H9 (cell line): Measurements from ENCODE around the gene RHOU. TPM values are rescaled to one million over a fixed set of nuclear protein-coding genes. Genes with fewer than 3 reads are reported as not detected.

Experiments
- DNase-seq: peaks from one replicate; pipeline ENCODE4 v3.0.0-alpha.2; 2017
- H2AFZ ChIP-seq: one replicate; pipeline ENCODE4 v1.6.1; 2013; ENCODE audit warnings: mild to moderate bottlenecking, low read length, control low read depth, moderate library complexity
- H2AK5ac ChIP-seq: 2 replicates; pipeline ENCODE4 v1.6.1; 2013; ENCODE audit warnings: low read length, control low read depth, mixed read lengths; ENCODE audit not compliant: insufficient read length
- H2BK120ac ChIP-seq: one replicate; pipeline ENCODE4 v1.6.1; 2013; ENCODE audit warnings: low read depth, mild to moderate bottlenecking, low read length, control low read depth, inconsistent platforms; ENCODE audit not compliant: poor library complexity, severe bottlenecking
- H2BK12ac ChIP-seq: 2 replicates; pipeline ENCODE4 v1.6.1; 2013; ENCODE audit warnings: low read length, control low read depth, mixed read lengths, low read depth; ENCODE audit not compliant: insufficient read length
- H2BK15ac ChIP-seq: 2 replicates; pipeline ENCODE4 v1.6.1; 2013; ENCODE audit warnings: low read depth, low read length, control low read depth
- H2BK20ac ChIP-seq: one replicate; pipeline ENCODE4 v1.6.1; 2013; ENCODE audit warnings: low read depth, mild to moderate bottlenecking, low read length, control low read depth, inconsistent platforms; ENCODE audit not compliant: poor library complexity, severe bottlenecking
- H2BK5ac ChIP-seq: 2 replicates; pipeline ENCODE4 v1.6.1; 2013; ENCODE audit warnings: low read length, control low read depth, mixed read lengths; ENCODE audit not compliant: insufficient read length
- H3K14ac ChIP-seq: 2 replicates; pipeline ENCODE4 v1.6.1; 2013; ENCODE audit warnings: low read length, control low read depth; ENCODE audit not compliant: insufficient read depth
- H3K18ac ChIP-seq: 2 replicates; pipeline ENCODE4 v1.6.1; 2013; ENCODE audit warnings: low read depth, mild to moderate bottlenecking, mixed read lengths, low read length, control low read depth; ENCODE audit not compliant: insufficient read length
- H3K23ac ChIP-seq: 2 replicates; pipeline ENCODE4 v1.6.1; 2013; ENCODE audit warnings: low read length, control low read depth, mixed read lengths, low read depth; ENCODE audit not compliant: insufficient read length
- H3K23me2 ChIP-seq: 2 replicates; pipeline ENCODE4 v1.6.1; 2013; ENCODE audit warnings: low read depth, mild to moderate bottlenecking, mixed read lengths, low read length, control low read depth; ENCODE audit not compliant: insufficient read length, poor library complexity, severe bottlenecking
- H3K27ac ChIP-seq: 2 replicates; pipeline ENCODE4 v1.5.1; 2013; ENCODE audit warnings: low read length, control low read depth, mixed read lengths, low read depth; ENCODE audit not compliant: insufficient read length
- H3K27me3 ChIP-seq: 2 replicates; pipeline ENCODE4 v1.6.1; 2013; ENCODE audit warnings: low read length, control low read depth, inconsistent platforms; ENCODE audit not compliant: insufficient read depth
- H3K4ac ChIP-seq: 2 replicates; pipeline ENCODE4 v1.6.1; 2013; ENCODE audit warnings: low read depth, mild to moderate bottlenecking, control low read depth, inconsistent platforms, low read length, moderate library complexity
- H3K4me1 ChIP-seq: 2 replicates; pipeline ENCODE4 v1.6.1; 2013; ENCODE audit warnings: low read length, control low read depth, inconsistent platforms; ENCODE audit not compliant: insufficient read depth
- H3K4me2 ChIP-seq: 2 replicates; pipeline ENCODE4 v1.6.1; 2013; ENCODE audit warnings: low read length, control low read depth, mixed read lengths; ENCODE audit not compliant: insufficient read length, insufficient read depth
- H3K56ac ChIP-seq: 2 replicates; pipeline ENCODE4 v1.6.1; 2013; ENCODE audit warnings: low read depth, mild to moderate bottlenecking, mixed read lengths, low read length, control low read depth; ENCODE audit not compliant: insufficient read length
- H3K79me1 ChIP-seq: 2 replicates; pipeline ENCODE4 v1.6.1; 2013; ENCODE audit warnings: low read depth, mild to moderate bottlenecking, moderate library complexity, low read length, control low read depth, inconsistent platforms; ENCODE audit not compliant: insufficient read depth, poor library complexity, severe bottlenecking
- H3K79me2 ChIP-seq: 2 replicates; pipeline ENCODE4 v1.6.1; 2013; ENCODE audit warnings: low read length, control low read depth, inconsistent platforms; ENCODE audit not compliant: insufficient read depth
- H3K9ac ChIP-seq: 2 replicates; pipeline ENCODE4 v1.6.1; 2013; ENCODE audit warnings: low read length, control low read depth, mixed read lengths; ENCODE audit not compliant: insufficient read length; ENCODE audit errors: extremely low read depth
- H3K9me3 ChIP-seq: one replicate; pipeline ENCODE4 v1.6.1; 2013; ENCODE audit warnings: low read depth, low read length, inconsistent platforms; ENCODE audit not compliant: control insufficient read depth
- H3T11ph ChIP-seq: one replicate; pipeline ENCODE4 v1.6.1; 2013; ENCODE audit warnings: mild to moderate bottlenecking, low read length, control low read depth, inconsistent platforms
- H4K20me1 ChIP-seq: one replicate; pipeline ENCODE4 v1.6.1; 2013; ENCODE audit not compliant: control insufficient read depth, insufficient read length, insufficient read depth
- H4K5ac ChIP-seq: 2 replicates; pipeline ENCODE4 v1.6.1; 2013; ENCODE audit warnings: low read depth, mild to moderate bottlenecking, mixed read lengths, low read length, control low read depth; ENCODE audit not compliant: insufficient read length
- H4K8ac ChIP-seq: replicated peaks from 2 replicates; pipeline ENCODE4 v1.6.1; 2013; ENCODE audit warnings: low read length, control low read depth, mixed read lengths, low read depth; ENCODE audit not compliant: insufficient read length
- H4K91ac ChIP-seq: 2 replicates; pipeline ENCODE4 v1.6.1; 2013; ENCODE audit warnings: low read depth, mild to moderate bottlenecking, moderate library complexity, mixed read lengths, low read length, control low read depth; ENCODE audit not compliant: insufficient read length
- H3K27ac Mint-ChIP-seq, 3 experiments: 2 replicates in 2 of 3; 3 replicates in 1 of 3; pipeline ENCODE4 v1.8.0; 2020 to 2021; ENCODE audit warnings: mixed read lengths in 3 of 3, mild to moderate bottlenecking in 1 of 3, moderate library complexity in 1 of 3
- H3K27me3 Mint-ChIP-seq: 2 replicates; pipeline ENCODE4 v1.8.0; 2021; ENCODE audit warnings: low read depth, mild to moderate bottlenecking, moderate library complexity, mixed read lengths
- H3K36me3 Mint-ChIP-seq, 3 experiments: 2 replicates in 2 of 3; 3 replicates in 1 of 3; pipeline ENCODE4 v1.8.0; 2020 to 2021; ENCODE audit warnings: low read depth in 3 of 3, mixed read lengths in 3 of 3; ENCODE audit not compliant: insufficient read depth in 1 of 3
- H3K4me1 Mint-ChIP-seq, 2 experiments: 2 replicates each; pipeline ENCODE4 v1.8.0; 2020; ENCODE audit warnings: mixed read lengths in 2 of 2
- H3K4me3 Mint-ChIP-seq, 2 experiments: 2 replicates in 1 of 2; 3 replicates in 1 of 2; pipeline ENCODE4 v1.8.0; 2020 to 2021; ENCODE audit warnings: mild to moderate bottlenecking in 2 of 2, mixed read lengths in 2 of 2, moderate library complexity in 1 of 2
- H3K9me3 Mint-ChIP-seq, 2 experiments: 2 replicates in 1 of 2; 3 replicates in 1 of 2; pipeline ENCODE4 v1.8.0; 2020; ENCODE audit warnings: mild to moderate bottlenecking in 2 of 2, mixed read lengths in 2 of 2, moderate library complexity in 1 of 2
- CTCF ChIP-seq: fragments of 200-600 bp; sonication (generic); conservative IDR thresholded peaks from 3 replicates; pipeline ENCODE4 v1.8.0; 2021; ENCODE audit warnings: antibody characterized with exemption, mild to moderate bottlenecking
- WGBS: extraction: QIAGEN DNeasy Blood & Tissue Kit; methylation state at CpG from one replicate; pipeline ENCODE4 v1.1.7; 2013; ENCODE audit warnings: missing lambda C conversion rate, low lambda C conversion rate, mixed read lengths; ENCODE audit not compliant: insufficient read length; ENCODE audit errors: extremely low coverage; 5-methylcytosine and 5-hydroxymethylcytosine counted together
- total RNA-seq: library from RNA; stranded (reverse); gene quantifications from 2 replicates; pipeline ENCODE4 v1.2.1, GENCODE V29; 2021

The RHOU gene
- total RNA-seq, 1 experiment from 2014 or later = 3.9 TPM

- H3K18ac ChIP-seq = no peak overlapping the region
Observed at GRCh38 chr1:228732426-228732825, 2.9 kb upstream of the RHOU start.

More at GRCh38 chr1:228732426-228732825, 2.9 kb upstream of the RHOU start:
- Histone ChIP-seq H3K4me2 (no peak overlapping the region), H3K56ac (no peak overlapping the region), H3K79me1 (no peaks in the 10 kb centered on the region), H4K8ac (no peak overlapping the region), H3K4me1 (no peaks in the 10 kb centered on the region), H3K9me3 (no peaks in the 10 kb centered on the region), H3K14ac (no peak overlapping the region), H2BK5ac (no peak overlapping the region), H3K27me3 (no peaks in the 10 kb centered on the region; the same call in 1 of the 2 replicates), H3K4ac (no peak overlapping the region), H3K79me2 (no peaks in the 10 kb centered on the region), H3K23me2 (peaks cover 10% of the 10 kb centered on the region), H2BK15ac (no peak overlapping the region), H2BK20ac (no peak overlapping the region), H2AK5ac (no peak overlapping the region), H4K91ac (no peak overlapping the region), H3K9ac (no peak overlapping the region), H2AFZ (no peak overlapping the region), H3K23ac (no peak overlapping the region), H2BK12ac (no peak overlapping the region), H3T11ph (no peak overlapping the region), H4K20me1 (no peaks in the 10 kb centered on the region), H2BK120ac (no peak overlapping the region), H4K5ac (no peak overlapping the region), H3K27ac (no peak overlapping the region)
- TF ChIP-seq CTCF = no peak
- Mint-ChIP-seq H3K4me3 (no peak overlapping the region), H3K9me3 (no peaks in the 10 kb centered on the region), H3K27ac (no peak overlapping the region), H3K36me3 (no peaks in the 10 kb centered on the region), H3K27me3 (peaks cover 48% of the 10 kb centered on the region), H3K4me1 (peaks cover 6 to 9% of the 10 kb centered on the region in 2 experiments)
- no CpG with 5 or more reads among the region's 8 CpGs for WGBS
- DNase-seq = no peak
